CD4-positive, alpha-beta T cell treated with Interleukin-12 subunit alpha and Interleukin-12 subunit beta, for 1 hour (primary cell): ENCODE data around the gene RNF186.
"Not testable (repeated sequence)": the region's sequence is repeated elsewhere in the genome, so short reads cannot be mapped to it uniquely, and the experiment has no call there.

ENCODE experiments used
- DNase-seq: peaks from one replicate; pipeline ENCODE4 v3.0.0-alpha.2; 2020

RNF186 gene

DNA sequence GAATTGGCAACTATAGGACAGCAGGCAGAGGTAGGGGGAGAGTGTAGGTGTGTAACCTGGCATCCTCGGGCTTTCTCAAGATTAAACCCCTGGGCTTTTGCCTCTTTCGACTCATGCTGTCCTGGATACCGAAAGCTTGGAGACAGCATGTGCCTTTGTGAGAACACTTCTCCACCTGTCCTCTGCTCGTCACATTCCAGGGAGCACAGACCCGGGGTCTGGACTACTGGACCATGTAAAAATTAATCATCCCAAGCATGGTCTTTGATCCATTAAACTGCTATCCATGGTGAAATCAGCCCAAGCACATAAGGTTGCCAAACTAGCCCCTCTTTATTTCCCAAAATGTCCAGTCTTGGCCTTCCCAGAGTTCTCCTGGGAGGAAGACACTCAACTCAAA is 9.0 kb upstream of the RNF186 start:
- no peak for DNase-seq

DNA sequence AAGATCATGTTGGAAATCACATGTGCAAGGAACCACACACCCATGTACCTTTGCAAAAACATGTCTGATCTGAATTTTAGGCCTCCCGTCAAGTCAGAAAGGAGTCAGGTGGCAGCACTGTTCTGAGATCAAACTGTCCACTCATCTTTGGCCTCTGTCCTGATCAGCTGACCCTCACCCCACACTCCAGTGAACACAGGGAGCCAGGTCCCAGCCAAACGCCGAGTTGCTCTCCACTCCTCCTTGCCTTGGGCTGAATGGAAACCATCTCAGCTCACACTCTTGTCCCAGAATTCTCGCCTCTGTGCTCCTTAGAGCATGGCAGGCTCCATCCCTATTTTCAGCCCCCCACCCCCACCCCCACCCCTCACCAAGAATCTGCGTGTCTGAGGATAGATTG is 4.6 kb upstream of the RNF186 start:
- DNase-seq: no peak

DNA sequence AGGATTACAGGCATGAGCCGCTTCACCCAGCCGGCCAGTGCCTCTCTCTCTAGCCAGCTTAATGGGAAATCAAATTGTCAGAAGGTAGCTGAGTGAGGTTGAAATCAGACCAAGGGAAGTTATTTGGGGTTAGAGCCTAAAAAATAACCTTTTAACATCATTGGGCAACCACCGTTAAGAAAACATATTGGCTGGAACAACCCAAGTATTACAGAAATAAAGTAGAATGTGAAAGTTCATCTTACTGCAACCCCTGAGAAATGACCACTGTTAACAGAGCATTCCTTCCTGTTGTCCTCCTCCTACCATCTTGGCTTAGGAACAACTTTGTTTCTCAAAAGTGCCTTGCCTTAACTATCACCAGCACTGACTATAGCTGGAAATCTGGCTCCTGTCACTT is 3.2 kb upstream of the RNF186 start:
- DNase-seq: no peak

DNA sequence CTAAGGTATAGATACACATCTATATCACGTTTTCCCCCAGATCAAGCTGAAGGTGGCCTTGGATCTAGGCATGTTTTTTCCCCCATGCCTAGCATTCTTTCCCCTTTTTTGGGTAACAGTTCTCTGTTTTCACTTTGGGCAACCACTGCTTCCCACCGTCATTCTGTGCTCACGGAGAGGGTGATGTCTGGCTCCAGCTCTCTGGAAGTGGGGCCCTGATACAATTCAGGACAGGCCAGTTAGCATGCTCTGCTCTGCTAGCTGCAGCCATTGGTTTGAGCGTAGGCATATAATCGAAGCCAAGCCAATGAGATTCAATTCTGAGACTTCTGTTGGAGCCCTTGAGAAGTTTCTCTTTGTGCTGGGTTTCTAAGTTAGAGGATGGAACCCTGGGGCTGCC is 2.1 kb upstream of the RNF186 start:
- no peak for DNase-seq

DNA sequence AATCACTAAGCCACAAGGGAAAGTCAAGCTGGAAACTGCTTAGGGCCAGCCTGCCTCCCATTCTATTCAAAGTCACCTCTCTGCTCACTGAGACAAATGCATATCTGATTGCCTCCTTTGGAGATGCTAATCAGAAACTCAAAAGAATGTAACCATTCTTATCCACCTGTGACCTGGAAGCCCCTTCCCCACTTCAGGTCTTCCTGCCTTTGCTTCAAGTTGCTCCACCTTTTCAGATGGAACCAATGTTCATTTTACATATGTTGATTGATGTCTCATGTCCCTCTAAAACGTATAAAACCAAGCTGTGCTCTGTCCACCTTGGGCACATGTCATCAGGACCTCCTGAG is 1.6 kb upstream of the RNF186 start:
- DNase-seq: not testable (repeated sequence)

DNA sequence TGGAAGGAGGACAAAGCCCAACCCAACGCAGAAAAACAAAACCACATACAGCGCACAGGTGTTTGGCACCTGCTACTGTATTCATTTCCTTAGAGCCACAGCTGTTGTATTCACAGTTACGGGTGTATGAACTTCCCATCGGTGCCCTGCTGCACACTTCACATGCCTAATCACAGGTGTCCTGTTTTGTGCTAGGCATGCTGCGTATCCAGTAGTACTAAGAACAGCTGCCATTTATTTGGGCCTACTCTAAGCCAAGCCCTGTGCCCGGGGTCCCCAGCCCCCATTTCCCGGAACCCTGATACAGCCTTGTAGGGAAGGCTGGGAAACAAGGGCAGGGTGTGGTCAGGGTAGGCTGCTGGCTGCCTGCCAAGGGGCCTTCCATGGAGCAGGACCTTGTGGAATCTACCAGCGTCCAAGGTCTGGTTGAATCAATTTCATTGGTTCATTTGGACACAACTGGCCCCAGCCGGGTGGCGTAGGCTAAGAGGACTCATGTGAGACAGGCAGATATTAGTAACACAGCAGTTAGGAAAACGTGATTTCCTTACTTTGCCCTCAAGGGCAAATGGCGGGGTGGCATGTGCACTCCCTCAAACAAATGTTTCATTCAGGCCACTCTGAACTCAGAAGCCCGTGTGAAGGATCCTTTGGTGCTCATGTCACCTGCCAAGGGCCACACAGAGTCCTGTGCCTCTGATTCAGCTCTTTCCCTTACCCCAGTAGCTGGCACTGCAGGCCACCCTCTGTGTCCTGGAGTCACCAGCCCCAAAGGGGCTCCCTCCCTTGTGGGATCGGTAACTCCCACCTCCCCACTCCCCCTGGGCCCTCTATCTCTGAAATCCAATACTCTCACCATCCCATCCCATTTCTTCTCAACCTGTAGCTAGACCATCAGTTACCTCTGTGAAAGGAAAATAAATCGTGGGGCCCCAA is 986 bp upstream of the RNF186 start:
- no peak for DNase-seq

DNA sequence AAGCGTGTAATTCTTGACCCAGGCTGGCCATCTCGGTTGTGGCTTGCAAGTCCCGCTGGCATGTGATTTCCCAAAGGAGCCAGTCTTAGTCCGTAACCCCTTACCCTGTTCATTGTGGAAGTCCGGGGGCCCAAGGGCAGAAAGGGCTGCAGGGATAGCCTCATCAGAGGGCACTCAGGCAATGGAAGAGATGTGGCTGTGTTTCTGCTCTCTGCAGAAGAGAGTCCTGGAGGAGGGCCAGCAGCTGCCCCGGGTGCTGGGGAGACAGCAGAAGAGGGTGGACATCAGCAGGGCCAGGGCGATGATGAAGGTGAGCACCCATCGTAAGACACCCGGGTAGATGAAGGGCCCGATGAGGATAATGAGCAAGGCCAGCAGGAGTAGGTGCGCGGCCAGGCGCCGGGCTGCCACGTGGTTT is 830 bp downstream of the RNF186 start:
- DNase-seq: no peak

DNA sequence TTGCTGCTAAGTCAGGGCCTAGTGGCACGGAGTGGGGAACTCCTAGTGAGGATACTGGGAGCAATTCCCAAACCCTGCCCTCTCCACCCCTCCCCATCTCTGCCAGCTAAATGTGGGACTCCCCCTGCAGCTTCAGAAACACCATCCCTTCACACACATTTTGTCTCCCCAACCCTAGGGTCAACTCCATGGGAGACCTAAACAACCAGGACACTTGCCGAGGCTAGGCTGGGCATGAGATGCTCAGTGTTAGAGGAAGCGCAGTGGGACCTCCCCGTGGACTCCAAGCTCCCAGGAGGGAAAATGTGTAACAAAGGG is 1.5 kb downstream of the RNF186 start:
- DNase-seq: no peak

DNA sequence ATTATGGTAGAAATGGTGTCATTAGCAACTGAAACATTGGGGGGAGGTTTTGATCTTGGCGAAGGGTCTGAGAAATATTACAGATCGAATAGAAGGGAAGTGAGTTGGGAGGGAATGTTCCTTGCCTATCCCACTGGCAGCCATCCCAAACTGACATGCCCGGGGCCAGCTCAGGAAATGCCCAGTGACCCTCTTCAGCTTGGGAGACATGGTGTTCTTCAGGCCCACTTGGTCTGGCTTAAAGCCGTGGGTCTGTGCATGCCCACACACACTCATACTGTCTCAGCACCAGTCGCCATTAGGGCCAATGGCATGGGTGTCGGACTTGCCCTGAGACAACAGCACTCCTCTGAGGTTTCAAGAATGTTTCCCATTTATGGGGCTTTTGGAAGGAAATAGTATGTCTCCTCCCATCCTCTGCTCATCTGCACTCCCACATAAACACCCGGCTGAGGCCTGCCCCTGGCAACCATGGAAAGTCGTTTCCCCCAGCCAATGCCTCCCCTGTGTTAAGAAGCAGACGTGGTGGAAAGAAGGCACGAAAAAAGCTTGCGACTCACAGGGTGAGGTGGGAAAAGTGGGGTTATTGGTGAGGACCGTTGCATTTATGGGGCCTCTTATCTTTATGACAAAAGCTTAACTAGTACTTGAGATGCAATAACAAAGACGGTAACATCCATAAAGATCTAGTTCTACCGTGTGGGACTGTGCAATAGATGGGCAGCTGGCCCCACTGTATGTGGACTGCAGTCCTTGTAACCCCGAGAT is 2.0 kb downstream of the RNF186 start:
- no peak for DNase-seq

DNA sequence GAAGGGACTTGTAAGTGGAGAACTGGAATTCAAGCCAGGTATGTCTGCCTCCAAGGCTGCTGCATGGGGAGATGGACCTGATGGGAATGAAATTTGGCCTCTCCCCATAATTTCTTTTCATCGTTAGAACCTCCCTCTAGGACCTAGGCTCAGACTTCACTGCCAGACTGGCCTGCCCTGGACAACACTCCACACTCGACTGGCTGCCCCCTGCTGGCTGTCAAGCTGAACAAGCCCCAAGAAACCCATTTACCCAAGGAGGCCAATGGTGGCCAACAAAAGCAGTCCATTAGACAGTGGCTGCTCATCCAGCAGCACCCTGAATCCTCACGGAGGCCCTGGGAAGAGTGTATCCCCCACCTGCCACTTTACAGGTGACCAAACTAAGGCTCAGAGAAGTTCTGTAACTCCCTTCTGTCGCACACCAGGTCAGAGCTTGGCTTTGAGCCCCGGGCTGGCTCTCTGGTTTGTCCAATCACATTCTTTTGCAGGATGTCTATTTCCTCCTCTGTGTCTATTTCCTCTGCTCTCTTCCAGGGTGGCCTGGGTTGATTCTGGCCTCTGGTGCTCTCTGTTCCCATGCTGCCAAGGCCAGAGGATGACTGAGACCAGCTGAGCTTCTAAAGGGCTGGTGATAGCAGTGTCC is 3.8 kb downstream of the RNF186 start:
- DNase-seq: peak; percentile 55

DNA sequence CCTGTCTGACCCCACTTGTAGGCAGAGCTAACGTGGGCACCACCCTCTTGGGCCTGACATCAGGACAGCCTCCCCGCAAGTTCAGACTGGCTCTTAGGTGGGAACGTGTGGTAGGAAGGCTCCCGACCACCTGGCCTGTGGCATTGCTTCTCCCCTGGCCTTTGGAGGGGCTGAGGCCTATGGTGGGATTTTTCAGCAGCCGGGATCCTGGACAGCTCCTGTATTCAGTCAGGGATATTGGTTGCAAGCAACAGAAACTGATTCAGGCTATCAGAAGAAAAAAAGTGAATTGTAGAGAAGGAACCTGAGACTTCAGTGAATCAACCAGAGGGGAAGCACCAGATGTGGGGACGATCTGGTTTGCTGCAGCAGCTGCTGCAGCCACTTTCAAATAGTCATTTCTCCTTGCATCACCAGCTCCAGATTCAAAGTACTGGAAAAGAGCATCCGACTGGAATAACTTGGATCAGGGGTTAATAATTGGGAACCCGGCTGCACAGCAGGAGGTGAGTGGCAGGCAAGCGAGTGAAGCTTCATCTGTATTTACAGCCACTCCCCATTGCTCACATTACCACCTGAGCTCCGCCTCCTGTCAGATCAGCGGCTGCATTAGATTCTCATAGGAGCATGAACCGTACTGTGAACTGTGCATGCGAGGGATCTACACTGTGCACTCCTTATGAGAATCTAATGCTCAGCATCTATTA is 5.9 kb downstream of the RNF186 start:
- DNase-seq: no peak

DNA sequence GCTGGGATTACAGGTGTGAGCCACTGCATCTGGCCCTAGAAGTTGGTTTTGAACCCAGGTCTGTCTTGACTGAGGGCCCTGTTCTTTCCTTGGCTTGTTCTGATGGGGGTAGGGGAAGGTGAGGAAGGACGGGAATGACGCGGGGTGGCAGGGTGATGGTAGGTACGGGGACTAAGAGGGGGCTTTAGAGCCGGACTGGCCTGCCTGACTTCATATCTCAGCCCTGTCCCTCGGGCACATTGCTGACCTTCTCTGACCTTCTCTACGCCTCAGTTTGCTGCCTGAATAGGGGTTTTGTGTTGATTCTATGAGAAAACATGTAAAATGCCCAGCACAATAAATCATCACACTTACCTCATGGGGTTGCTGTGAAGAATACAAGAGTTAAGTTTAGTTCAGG is 6.7 kb downstream of the RNF186 start:
- no peak for DNase-seq

DNA sequence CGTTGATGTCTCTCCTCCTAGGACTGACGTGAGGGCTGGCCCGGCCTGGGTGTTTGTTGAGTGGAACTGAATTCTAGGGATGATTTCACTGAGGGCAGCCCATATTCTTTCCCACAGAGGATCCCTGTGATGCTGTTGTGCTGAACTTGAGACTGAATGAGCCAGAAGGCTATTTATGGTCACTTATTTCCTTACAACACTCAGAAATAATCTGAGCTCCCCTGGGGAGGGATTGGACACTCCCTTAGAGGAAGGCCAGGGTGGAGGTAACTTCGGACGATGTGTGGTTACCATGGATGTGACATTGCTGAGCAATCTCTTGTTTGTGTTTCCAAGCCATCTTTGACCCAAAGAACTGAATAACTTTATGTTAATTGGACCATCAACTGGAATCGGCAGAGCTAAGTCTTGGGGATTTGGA is 10.2 kb downstream of the RNF186 start:
- no peak for DNase-seq

DNA sequence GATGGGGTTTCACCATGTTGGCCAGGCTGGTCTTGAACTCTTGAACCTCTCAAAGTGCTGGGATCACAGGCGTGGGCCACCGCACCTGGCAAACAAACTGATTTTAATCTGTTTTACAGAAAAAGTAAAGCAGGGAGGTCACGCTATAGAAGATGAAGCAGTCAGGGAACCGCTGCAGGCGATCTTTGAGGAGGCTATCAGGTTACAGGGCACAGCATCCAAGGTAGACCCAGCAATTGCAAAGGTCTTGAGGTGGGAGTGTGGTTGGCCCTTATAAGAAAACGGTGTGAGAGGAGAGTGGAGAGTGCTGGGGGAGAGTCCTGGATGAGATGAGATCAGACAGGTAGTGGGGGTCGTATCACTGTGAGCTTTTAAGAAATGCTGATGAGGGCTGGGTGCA is 12.8 kb downstream of the RNF186 start:
- DNase-seq: no peak

DNA sequence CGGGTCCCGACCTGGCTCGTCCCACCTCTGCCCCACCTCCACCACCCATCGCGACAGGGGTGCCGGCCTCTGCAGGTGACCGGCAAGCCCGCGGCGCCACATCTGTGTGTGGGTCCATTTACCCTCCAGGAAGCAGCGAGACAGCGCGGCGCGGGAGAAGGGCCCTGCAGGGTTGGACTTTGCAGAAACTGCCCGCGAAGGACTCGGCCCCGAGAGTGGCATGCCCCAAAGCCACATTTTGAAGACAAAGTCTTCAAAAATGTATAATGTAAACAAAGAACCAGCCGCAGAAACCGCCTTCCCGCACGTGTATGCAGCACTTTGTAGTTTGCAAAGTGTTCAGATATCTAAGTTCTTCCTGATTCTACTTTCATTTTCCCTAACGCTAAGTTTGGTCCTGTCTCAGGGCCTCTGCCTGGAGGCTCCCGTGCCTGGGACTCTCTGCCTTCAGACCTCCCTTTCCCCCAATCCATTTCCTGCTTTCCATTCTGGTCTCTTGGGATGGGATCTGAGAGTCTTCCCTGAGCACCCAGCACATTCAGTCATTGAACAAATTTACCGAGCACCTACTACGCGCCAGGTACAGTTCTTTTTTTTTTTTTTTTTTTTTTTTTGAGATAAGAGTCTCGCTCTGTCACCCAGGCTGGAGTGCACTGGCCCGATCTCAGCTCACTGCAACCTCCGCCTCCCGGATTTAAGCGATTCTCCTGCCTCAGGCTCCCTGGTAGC is 14.8 kb downstream of the RNF186 start:
- peak; percentile 48 for DNase-seq

DNA sequence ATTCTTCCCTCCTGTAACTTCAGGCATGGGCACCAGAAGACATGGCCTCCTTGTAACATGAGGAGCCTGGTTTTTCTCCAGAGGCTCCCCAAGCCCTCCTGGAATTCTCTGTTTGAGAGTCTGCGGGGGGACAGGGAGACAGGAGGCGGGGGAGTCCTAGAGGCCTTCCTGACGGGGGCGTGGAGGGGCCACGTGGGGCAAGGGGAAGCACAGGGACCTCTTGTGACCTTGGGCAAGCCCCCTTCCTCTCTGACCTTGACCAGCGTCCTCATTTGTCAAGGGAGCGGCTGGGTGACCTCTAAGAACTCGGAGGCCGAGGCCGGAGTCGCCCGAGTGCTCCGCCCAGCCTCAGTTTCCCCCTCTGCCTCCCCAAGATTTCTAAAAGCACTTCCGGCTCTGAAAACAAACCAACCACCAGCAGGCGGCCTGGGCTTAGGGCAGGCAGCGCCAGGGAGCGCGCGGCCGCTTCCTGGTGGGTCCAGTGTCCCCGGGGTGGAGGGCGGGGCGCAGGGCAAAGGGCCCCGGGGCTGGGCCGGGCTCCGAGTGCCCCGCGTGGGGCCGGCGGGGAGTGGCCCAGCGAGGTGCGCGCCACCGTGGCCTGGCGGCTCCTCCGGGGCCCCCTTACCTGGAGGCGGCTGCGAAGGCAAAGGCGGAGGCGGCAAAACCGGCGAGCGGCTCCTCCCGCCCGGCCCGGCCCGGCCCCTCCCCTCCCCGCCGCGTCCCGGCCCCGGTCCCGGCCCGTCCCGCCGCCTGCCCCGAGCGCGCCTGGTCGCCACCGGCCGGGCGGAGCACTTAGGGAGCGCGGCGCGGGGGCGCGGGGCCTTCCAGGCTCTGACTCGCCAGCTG is 15.6 kb downstream of the RNF186 start, which contains the start of gene TMCO4:
TSS of gene TMCO4 (minus strand) at position 687 of the 846 bp plus-strand sequence. CDS start 19,158 bp downstream, outside the sequence.
- DNase-seq: peak; percentile 58

DNA sequence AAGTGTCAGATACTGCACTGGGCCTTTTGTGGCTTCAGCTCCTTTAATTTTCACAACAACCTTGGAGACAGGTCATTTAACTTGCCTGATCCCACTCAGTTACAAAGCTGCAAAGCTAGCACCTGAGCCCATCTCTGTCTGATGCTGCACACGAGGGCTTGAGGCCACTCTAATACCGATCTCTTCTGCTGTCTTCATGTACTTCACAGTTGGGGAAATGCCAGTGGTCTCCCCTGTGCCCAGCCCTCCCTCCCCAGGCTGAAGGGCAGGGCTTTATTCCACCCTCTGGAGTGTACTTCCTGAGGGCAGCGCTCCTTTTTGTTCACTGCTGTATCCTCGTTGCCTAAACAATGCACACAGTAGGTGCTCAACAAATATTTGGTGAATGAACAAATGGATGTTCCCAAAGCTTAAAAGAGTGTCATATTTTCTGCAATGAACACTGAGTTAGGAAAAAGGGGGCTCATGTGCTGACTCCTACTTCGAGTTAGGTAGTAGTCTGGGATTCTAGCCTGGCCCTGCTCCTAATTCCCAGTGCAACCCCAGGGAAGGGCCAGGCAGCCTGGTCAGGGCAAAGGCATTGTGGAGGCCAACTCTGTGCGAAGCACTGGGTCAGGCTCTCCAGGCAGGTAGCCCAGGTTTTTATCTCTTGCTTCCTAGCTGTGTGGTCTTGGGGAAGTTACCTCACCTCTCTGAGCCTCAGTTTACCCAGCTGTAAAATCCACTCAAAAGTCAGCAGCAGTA is 16.4 kb downstream of the RNF186 start:
- no peak for DNase-seq

DNA sequence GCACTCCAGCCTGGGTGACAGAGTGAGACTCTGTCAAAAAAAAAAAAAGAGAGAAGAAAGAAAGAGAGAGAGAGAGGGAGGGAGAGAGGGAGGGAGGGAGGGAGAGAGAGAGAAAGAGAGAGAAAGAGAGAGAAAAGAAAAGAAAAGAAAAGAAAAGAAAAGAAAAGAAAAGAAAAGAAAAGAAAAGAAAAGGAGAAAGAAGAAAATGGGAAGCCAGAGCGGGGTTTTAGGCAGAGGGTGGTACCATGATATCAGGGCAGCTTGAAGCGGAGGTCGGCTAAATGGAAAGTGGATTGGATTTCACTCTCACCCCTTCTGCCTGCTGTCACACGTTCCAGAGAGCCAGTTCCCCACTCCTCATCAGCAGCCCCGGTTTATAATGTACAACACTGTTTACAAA is 17.3 kb downstream of the RNF186 start:
- DNase-seq: no peak

DNA sequence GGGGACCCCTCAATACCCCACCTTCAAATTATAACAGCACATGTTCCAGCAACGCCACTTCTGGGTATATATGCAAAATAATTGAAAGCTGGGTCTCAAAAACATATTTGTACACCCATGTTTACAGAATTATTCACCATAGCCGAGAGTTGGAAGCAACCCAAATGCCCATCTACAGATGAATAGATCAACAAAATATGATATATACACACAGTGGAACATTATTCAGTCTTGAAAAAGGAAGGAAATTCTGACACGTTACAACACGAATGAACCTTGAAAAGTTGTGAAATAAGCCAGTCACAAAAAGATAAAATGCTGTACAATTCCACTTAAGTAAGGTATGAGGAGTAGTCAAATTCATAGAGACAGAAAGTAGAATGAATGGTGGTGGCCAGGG is 20.5 kb downstream of the RNF186 start:
- no peak for DNase-seq

DNA sequence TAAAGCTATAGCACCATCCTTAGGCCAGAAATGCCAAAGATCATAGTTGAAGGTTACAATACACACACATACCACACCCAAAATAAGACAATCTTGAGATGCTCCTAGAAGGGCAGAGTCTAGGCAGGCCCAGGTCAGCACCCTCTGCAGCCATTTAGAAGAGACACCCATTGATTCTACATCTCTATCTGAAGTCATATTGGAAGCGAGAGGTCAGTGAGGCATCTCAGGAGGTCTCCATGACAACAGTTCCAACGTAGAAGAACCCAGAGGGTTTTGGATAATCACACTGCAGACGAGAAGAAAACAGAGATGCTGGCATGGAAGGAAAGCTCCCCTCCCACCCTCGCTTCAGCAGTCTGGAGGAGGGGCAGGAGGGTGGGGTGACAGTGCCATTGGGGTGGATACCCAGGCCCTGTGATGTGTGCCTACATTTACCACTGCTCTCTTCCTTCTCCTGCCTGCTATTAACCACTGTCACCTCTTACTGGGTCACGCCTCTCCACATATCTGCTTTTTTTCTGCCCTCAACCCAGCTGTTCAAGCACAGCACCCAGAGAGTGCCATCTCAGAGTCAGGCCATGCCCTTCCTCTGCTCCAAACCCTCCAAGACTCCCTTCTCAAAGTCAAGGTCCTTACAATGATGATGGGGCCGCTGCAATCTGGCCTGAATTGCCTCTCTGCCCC is 21.6 kb downstream of the RNF186 start:
- DNase-seq: no peak
